HT-29 (cell line): Measurements from ENCODE around the gene TCF23. TPM values are rescaled to one million over a fixed set of nuclear protein-coding genes. Genes with fewer than 3 reads are reported as not detected.
"Not testable (repeated sequence)": the region's sequence is repeated elsewhere in the genome, so short reads cannot be mapped to it uniquely, and the experiment has no call there.

Experiments
- DNase-seq: peaks from one replicate; pipeline ENCODE4 v3.0.0-alpha.2; 2015; ENCODE audit warnings: low spot score
- total RNA-seq: library from RNA; depleted of rRNA; stranded (reverse); fragments of >200 nt; shearing (Covaris generic); gene quantifications from 2 replicates; pipeline ENCODE4 v1.2.3, GENCODE V29; 2014; rRNA removed

The TCF23 gene
- not detected in 2 replicates for total RNA-seq

DNA sequence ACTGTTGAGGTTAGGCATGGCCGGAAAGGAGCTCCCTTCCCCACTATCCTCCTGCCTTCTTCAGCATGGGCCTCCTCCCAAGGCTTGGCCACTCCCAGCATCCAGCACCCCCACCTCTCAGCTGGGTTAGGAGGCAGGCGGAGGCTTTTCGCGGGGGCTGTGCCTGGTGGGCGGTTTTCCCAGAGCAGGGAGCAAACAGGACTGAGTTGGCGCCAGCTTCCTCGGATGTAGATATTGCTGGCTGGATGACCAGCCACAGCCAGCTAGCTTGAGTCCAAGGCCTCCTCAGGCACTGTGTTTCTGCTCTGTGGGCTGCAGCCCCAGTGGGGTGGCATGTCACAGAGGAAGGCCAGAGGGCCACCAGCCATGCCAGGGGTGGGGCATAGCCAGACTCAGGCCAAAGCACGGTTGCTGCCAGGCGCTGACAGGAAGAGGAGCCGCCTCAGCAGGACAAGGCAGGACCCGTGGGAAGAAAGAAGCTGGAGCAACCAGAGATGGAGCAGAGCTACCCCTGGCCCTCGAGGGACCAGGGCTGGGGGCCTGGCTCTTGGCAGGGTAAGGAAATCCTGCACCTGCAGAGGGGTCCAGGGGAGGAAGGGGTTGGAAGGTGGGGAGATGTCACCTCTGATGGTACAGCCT lies at the start of gene TCF23:
TCF23 (plus strand) TSS at position 204 of the 639 bp plus-strand sequence; CDS start at position 334, 130 bp downstream.
- no peak for DNase-seq

DNA sequence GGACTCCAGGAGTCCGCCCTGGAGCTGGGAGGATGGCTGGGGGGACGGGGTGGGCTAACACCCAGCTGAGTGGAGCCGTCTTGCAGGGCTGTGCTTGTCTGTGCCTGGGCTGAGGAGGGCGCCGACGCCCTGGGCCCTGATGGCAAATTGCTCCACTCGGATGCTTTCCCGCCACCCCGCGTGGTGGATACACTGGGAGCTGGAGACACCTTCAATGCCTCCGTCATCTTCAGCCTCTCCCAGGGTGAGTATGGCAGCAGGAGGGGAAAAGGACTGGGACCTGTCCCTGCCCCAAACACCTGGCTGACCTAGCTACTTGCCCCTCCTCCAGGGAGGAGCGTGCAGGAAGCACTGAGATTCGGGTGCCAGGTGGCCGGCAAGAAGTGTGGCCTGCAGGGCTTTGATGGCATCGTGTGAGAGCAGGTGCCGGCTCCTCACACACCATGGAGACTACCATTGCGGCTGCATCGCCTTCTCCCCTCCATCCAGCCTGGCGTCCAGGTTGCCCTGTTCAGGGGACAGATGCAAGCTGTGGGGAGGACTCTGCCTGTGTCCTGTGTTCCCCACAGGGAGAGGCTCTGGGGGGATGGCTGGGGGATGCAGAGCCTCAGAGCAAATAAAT lies 49.4 kb upstream of the TCF23 start:
- no peak for DNase-seq

DNA sequence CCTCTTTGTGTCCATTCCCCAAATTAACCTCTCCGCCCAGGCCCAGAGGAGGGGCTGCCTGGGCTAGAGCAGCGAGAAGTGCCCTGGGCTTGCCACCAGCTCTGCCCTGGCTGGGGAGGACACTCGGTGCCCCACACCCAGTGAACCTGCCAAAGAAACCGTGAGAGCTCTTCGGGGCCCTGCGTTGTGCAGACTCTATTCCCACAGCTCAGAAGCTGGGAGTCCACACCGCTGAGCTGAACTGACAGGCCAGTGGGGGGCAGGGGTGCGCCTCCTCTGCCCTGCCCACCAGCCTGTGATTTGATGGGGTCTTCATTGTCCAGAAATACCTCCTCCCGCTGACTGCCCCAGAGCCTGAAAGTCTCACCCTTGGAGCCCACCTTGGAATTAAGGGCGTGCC lies 48.8 kb upstream of the TCF23 start:
- DNase-seq: no peak

DNA sequence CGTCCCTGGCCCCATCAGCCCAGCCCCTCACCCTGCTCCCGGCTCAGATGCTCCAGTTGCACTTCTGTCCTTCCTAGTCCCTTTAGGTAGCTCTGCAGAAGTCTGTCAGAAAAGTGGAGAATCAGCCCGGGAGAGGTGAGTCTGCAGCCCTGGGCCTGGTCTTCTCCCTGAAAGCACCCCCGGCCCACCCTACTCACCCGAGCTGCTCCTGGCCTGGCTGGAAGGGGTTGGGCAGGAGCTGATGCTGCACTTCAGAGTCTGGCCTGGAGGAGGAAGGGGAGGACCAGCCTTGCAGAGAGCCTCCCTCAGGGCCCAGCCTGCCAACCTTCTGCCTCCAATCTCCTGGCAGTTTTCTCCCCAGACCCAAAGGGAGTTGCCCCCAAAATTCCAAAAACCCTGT lies 46.5 kb upstream of the TCF23 start:
- DNase-seq: no peak

DNA sequence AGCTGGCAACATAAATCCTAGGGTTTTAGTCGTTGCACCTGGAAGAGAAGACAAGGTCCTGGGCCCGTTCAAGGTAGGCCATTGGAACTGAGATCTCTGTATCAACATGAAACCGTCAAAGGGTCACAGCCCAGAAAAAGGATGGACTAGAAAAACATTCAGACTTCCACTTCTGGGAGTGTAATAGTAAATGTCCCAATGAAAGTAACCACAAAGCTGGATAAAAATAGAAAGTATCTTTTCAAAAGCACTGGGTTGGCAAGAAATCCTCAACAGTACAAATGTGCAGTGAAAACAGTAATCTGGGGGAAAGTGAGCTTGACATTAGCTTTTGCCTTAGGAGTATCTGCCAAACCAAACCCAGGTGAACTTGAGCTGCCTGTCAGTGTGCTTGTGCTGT lies 42.8 kb upstream of the TCF23 start:
- DNase-seq: no peak

DNA sequence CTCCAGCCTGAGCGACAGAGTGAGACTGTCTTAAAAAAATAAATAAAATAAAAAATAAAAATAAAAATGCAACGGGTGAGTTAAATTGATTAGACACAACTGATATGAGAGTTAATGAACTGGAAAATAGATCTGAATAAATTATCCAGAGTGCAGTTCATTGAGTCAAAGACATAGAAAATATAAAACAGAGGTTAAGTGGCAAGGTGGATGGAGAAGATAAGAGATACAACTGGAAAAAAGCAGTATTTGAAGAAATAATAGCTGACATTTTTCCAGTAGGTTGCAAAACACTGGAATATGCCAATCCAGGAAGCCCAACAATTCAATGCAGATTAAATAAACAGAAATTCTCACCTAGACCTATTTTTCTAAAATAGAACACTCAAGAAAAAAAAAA lies 40.6 kb upstream of the TCF23 start:
- no peak for DNase-seq

DNA sequence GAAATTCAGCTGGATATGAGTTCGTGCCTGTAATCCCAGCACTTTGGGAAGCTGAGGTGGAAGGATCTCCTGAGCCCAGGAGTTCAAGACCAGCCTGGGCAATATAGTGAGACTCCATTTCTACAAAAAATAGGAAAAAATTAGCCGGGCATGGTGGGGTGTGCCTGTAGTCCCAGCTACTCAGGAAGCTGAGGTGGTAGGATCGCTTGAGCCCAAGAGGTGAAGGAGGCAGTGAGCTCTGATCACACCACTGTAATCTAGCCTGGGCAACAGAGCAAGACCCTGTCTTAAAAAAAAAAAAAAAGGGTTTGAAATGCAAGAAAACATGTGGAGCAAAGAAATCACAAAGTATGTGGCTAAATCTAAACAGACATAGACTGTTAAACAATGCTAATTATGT lies 39.7 kb upstream of the TCF23 start:
- DNase-seq: no peak

DNA sequence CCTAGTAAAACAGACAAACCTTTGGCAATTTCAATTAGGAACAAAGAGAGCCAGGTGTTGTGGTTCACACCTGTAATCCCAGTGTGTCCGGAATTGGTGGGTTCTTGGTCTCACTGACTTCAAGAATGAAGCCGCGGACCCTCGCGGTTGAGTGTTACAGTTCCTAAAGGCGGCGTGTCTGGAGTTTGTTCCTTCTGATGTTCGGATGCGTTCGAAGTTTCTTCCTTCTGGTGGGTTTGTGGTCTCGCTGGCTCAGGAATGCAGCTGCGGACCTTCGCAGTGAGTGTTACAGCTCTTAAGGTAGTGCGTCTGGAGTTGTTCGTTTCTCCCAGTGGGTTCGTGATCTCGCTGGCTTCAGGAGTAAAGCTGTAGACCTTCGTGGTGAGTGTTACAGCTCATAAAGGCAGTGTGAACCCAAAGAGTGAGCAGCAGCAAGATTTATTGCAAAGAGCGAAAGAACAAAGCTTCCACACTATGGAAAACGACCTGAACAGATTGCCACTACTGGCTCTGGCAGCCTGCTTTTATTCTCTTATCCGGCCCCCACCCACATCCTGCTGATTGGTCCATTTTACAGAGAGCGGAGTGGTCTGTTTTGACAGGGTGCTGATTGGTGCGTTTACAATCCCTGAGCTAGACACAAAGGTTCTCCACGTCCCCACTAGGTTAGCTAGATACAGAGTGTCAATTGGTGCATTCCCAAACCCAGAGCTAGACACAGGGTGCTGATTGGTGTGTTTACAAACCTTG lies 38.0 kb upstream of the TCF23 start:
- DNase-seq: not testable (repeated sequence)

DNA sequence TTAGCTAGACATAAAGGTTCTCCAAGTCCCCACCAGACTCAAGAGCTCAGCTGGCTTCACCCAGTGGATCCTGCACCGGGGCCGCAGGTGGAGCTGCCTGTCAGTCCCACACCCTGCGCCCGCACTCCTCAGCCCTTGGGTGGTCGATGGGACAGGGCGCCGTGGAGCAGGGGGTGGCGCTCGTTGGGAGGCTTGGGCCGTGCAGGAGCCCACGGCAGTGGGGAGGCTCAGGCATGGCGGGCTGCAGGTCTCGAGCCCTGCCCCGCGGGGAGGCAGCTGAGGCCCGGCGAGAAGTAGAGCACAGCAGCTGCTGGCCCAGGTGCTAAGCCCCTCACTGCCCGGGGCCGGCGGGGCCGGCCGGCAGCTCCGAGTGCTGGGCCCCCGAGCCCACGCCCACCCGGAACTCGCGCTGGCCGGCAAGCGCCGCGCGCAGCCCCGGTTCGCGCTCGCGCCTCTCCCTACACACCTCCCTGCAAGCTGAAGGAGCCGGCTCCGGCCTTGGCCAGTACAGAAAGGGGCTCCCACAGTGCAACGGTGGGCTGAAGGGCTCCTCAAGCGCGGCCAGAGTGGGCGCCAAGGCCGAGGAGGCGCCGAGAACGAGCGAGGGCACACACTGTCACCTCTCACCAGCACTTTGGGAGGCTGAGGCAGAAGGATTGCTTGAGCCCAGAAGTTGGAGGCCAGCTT lies 37.3 kb upstream of the TCF23 start:
- DNase-seq: not testable (repeated sequence)

DNA sequence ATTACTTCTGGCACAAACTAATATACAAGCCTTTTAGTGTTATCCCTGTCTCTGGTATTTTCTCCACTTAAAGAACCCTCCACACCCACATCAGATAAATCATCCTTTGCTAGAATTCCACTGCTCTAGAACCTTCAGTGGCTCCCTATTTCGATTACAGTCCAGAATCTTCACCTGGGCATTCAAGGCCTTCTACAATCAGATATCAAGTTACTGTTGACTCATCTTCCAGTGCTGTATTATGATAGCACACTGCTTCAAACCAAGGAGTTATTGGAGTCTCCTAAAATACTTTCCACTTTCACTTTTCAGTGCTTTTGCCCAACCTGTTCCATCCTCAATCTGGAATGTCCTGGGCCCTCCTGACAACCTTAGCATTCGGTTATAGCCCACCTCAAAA lies 33.3 kb upstream of the TCF23 start:
- DNase-seq: no peak

DNA sequence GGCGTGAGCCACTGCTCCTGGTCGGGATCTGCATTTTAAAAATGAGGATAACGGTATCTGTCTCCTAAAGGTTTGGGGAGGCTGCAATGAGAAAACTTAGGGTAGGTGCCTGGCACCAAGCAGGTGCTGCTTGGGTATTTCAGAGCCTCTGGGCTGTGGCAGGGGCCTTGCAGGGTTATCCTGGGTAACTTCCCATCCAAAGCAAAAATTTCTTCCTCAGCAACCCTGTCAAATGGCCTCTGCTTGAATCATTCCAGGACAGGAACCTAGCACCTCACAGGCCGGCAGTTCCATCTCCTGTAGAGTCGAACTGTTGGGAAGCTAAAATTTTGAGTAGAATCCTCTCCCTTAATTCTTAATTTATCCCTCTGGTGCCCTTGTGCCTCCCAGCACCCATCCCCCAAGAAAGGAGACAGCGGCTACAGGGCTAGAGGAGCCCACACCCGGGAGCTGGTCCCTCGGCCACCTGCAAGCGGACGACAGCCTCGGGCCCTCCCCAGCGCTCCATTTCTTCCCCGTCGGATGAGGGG lies 30.7 kb upstream of the TCF23 start:
- DNase-seq: no peak

DNA sequence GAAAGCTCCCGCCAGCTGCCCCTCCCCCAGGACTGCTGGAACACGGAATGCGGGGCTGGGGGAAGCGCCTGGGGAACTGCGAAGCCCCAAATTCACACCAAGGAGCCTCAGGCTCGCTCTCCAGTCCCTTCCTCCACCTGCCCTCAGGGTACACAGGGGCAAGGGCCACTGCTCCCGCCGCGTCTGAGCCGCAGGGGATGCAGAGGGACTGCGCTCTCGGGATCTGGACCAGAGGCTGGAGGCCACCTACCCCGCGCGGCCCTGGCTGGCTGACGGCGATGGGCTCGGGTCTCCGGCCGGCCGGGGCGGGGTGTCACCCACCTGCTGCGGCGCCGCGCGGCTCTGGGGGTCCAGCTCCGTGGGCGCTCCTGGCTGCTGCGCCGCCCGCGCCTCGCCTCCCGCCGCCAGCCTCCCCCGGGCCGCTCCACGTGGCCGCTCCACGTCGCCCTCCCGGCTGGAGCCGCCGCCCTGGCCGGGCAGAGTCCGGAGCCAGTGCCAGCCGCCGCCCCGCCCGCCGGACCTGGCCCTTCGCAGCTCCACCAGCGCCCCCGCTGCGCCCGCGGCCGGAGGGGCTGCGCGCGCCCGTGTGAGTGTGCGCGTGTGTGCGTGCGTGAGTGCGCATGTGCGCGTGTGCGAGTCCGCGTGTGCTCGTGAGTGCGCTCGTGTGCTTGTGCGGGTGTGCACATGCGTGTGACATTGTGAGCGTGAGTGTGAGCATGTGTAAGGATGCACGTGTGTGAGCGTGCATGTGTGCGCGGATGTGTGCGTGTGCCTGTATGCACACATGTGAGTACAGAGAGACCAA lies 30.1 kb upstream of the TCF23 start, which contains the start of gene CGREF1:
CGREF1 (minus strand) TSS at position 604 of the 805 bp plus-strand sequence. CDS start 14,762 bp downstream, outside the sequence.
- no peak for DNase-seq

DNA sequence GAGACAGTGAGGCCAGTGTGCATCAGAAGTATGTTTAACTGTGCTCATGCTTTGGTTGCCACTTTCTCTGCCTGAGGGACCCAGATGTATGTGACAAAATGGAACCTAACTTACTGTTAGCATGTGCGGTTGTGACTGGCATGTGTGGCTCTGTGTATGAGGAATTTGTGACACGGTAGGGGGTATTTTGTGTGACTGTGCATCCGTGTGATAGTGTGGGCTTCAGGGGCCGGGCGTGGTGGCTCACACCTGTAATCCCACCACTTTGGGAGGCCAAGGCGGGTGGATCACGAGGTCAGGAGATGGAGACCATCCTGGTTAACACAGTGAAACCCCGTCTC lies 29.5 kb upstream of the TCF23 start:
- DNase-seq: not testable (repeated sequence)

DNA sequence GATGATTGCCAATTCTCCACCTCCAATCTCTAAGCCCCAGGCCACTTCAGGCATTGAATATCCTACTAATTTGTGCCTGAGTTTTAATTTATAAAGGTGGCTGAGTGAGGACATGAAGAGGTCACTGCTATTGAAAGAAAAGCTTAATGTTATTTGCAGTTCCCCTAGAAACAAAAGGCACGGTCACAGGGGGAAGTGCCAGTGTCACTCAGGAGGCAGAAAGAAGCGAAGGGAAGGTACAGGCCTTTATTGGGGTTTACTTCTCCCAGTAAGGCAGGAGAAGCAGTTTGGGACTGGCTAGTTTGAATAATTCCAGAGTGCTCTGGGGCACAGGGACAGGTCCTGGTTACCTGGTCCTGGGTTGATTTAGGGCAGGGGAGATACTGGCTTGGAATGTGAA lies 26.9 kb upstream of the TCF23 start:
- DNase-seq: no peak

DNA sequence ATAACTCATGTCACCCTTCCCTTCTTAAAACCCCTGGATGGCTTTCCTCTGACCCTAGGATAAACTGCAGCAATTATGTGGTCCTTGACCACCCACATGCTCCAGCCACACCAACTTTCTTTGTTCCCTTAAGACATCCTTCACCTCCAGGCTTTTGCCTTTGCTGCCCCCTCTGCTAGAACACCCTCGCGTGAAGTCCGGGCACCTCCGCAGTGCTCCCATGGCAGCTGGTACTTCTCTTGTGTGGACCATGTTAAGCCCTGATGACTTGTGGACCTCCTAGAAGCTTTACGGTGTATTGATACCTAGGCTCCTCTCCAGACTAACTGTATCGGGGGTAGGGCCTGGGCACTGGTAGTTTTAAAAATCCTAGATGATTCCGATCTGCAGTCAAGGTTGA lies 26.0 kb upstream of the TCF23 start:
- DNase-seq: no peak

DNA sequence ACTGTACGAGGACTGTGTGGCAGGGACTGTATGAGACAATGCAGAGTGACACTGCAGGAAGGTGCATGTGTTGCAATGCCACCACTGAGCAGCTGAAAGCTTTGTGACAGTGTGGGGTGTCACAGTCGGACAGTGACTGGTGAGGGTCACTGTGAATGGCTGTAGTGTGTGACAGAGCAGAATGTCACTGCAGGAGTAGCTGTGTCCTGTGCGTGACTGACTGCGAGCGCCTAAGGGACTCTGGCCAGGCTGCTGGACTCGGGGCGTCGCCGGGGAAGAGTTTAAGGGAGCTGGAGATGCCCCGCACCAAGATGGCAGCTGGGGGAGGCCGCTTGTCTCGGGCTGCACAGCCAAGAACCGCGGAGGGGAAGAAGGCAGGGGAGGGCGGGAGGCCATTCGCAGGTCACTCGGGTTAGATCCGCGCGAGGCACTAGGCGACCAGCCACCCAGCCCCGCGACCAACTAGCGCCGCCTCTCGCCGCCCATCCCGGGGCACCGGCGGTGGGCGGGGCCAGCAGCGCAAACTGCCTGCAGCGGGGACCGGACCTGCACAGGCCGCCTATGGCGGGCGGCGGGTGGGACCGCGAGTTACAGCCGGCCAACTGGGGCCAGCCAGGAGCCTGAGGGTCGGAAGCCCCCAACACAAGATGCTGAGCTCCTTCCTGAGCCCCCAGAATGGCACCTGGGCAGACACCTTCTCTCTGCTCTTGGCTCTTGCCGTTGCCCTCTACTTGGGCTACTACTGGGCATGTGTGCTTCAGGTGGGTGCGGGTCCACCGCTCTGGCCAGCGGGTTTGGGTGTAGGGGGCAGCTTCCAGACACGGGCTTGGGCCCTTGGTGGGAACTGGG lies 25.3 kb upstream of the TCF23 start, which contains the start of gene ABHD1:
ABHD1 (plus strand) TSS at position 514 of the 849 bp plus-strand sequence; CDS start at position 648, 134 bp downstream.
- DNase-seq: no peak

DNA sequence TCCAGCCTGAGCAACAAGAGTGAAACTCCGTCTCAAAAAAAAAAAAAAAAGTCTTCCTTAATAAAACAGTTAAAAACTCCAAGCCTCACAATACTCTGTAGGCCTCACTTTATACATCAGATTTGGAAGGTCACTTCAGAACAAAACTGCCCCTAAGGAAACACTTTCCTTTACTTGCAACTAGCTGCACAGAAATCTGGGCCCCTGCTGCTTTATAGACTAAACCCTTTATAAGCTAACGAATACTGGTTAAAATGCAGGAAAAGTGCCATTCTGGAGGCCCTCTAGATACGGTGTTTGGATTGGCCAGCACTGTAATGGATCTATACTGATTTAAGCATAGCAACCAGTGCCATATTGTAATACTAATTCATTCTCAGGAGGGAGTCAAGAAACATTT lies 23.7 kb upstream of the TCF23 start:
- DNase-seq: no peak

DNA sequence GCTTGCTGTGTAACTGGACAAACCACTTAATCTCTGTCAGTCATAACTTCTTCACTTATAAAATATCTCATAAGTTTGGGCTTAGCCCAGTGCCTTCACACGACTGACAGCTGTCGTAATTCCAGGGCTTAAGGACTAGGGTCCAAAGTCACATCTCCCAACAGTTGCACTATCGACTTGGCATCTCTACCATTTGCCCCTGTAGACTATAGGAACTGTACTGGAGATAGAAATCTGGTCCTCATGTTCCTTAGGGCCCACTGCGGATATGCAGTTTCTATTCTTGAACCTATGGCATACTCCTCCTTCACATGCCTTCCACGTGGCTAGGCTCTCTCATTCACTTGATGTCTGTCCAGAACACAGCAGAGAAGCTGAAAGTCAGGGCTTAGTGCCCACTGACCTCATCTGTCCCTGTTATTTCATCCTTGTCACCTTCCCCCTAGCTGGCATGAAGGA lies 22.5 kb upstream of the TCF23 start:
- no peak for DNase-seq

DNA sequence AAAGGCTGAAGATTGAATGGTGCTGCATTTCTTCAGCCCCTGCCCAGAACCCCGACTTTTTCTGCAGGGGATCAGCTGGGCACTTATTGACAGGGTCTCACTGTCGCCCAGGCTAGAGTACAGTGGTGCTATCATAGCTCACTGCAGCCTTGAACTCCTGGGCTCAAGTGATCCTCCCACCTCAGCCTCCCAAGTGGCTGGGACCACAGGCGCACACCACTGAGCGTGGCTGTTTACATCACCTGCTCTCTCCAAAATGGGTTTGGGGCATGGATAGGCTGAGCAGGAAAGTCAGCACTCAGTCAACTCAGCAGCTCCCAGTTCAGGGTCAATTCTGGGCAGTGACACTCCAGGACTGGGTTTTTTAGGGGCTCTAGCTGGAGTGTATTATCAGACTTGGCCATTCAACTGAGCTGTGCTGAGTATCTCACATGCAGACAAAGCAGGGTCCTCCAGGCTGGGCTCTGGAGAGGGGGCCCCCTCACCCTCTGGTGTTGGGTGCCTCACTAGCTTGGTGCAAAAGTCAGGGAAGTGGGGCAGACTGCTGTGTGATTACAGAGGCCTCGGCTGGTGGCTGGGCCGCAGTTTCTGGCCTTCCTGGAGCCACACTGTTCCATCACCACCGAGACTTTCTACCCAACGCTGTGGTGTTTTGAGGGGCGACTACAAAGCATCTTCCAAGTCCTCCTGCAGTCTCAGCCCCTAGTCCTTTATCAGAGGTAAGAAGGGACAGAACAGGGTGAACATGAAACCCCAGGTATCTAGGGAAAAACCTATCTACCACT lies 20.7 kb upstream of the TCF23 start:
- DNase-seq: no peak
